Peyer's patch (tissue), 4 donors: ENCODE measurements around the gene NUFIP2.

Experiments
- POLR2A ChIP-seq, 2 donors: fragments of 450-650 bp; IDR thresholded peaks; one replicate each; pipeline ENCODE4 v1.5.1; 2017; ENCODE audit warnings: antibody characterized with exemption in 2 of 2, mild to moderate bottlenecking in 2 of 2, moderate library complexity in 2 of 2
- TF ChIP-seq, protein P1 (sequence below), 6 experiments: fragments of 450-650 bp in 4 of 6; fragments of 200-600 bp in 2 of 6; sonication (generic) in 1 of 6; IDR thresholded peaks; one replicate each; pipeline ENCODE4 v1.5.1; 2017 to 2019; ENCODE audit warnings: antibody characterized with exemption in 6 of 6, mild to moderate bottlenecking in 3 of 6, moderate library complexity in 1 of 6

DNA sequence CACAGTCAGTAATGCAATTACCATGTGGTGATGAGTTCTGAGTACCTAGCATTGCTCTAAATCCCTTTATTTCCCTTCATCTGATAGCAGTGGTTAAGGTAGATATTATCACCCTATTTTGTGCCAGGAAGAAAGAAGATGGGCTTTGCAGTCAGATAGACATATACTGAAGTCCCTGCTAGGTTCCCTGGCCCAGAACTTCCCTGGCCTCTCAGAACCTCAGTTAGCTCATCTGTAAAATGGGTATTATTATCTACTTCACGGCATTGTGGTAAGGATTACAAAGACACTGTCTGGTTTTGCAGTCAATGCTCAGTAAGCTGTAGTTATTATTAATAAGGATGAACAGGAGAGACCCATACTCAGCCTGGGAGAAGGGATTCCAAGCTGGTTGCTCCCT is 51.9 kb downstream of the NUFIP2 start:
- TF ChIP-seq, protein P1, sequence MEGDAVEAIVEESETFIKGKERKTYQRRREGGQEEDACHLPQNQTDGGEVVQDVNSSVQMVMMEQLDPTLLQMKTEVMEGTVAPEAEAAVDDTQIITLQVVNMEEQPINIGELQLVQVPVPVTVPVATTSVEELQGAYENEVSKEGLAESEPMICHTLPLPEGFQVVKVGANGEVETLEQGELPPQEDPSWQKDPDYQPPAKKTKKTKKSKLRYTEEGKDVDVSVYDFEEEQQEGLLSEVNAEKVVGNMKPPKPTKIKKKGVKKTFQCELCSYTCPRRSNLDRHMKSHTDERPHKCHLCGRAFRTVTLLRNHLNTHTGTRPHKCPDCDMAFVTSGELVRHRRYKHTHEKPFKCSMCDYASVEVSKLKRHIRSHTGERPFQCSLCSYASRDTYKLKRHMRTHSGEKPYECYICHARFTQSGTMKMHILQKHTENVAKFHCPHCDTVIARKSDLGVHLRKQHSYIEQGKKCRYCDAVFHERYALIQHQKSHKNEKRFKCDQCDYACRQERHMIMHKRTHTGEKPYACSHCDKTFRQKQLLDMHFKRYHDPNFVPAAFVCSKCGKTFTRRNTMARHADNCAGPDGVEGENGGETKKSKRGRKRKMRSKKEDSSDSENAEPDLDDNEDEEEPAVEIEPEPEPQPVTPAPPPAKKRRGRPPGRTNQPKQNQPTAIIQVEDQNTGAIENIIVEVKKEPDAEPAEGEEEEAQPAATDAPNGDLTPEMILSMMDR (IDR thresholded peaks at IDR 0.05), result no peak
- TF ChIP-seq POLR2A (IDR thresholded peaks at IDR 0.05), result no peak
